Measurements from ENCODE around the gene RFTN1.

- TF ChIP-seq CTCF (IDR thresholded peaks at IDR 0.05) (no peak), POLR2A (IDR thresholded peaks at IDR 0.05) (no peak)
Observed at GRCh38 chr3:16329826-16330129, 183.7 kb downstream of the RFTN1 start.

Measured in lower leg skin (tissue), 3 donors.